ENCODE measurements around the gene NUDT7.

The NUDT7 gene

DNA sequence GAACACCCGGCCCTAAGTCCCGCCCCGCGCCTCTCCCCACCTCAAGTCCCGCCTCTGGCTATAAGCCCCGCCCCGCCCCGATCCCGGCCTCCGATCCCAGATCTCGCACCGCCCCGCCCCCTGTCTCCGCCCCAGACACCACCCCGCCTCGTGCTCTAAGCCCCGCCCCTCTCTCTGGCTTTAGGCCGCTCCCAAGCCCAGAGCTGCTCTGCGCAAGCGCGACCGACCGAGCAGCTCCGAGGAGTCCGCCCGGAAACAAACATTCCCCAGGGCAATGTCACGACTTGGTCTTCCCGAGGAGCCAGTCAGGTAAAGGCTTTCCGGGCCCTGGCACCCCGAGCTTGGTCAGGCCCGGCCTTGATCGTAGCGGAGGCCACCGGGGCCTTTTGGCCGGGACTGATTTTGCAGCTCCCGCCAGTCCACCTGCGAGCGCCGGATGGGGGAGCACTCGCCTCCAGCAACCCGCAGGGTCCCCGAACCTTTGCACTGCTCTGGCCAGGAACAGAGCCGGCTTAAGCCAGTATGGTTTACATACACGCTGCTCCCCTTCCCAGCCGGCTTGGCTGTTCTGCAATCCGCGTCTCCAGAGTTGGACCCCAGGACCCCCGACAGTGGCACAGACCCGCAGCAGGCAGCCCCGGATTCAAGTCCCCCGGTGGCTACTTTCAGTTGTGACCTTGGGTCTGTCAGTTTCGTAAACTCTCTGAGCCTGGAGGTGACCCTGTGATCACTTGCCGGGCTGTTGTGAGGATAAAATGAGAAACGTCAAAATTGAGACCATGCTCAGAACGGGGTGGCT, at the start of gene NUDT7:
Gene NUDT7 (plus strand): TSS at position 206 of the 799 bp plus-strand sequence. CDS start 69 bp downstream, at position 275.
- peak; percentile 97 for DNase-seq (ENCODE audit: low read depth)
- TF ChIP-seq, protein P1, sequence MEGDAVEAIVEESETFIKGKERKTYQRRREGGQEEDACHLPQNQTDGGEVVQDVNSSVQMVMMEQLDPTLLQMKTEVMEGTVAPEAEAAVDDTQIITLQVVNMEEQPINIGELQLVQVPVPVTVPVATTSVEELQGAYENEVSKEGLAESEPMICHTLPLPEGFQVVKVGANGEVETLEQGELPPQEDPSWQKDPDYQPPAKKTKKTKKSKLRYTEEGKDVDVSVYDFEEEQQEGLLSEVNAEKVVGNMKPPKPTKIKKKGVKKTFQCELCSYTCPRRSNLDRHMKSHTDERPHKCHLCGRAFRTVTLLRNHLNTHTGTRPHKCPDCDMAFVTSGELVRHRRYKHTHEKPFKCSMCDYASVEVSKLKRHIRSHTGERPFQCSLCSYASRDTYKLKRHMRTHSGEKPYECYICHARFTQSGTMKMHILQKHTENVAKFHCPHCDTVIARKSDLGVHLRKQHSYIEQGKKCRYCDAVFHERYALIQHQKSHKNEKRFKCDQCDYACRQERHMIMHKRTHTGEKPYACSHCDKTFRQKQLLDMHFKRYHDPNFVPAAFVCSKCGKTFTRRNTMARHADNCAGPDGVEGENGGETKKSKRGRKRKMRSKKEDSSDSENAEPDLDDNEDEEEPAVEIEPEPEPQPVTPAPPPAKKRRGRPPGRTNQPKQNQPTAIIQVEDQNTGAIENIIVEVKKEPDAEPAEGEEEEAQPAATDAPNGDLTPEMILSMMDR (IDR thresholded peaks at IDR 0.05; ENCODE audit: insufficient read depth, low read depth, low read length, missing control alignments) = peak; percentile 24
- peak within 1 kb of the TSS; percentile 69 for H3K4me3 ChIP-seq (ENCODE audit: low read depth, low read length)

DNA sequence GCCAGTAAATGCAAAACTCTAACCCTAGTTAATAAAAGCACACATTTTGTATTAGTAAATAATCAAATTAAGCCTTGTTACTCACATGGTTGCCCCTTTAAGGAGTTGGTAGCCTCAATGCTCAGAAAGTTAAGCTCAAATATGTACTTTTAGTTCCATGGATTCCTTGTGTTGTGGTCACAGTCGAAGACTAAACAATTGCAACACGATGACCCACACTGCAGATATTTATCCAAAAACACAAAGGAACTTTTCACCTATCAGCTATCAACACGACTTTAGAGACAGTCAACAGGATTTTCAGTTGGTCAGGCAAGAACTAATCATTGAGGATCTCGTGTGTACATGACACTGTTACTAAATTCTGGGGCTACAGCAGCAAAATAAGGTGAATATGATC, 47.4 kb upstream of the NUDT7 start:
- no peak overlapping the region for H3K4me3 ChIP-seq (ENCODE audit: low read depth, low read length)
- TF ChIP-seq, protein P1 (IDR thresholded peaks at IDR 0.05; ENCODE audit: insufficient read depth, low read depth, low read length, missing control alignments) = no peak
- DNase-seq (ENCODE audit: low read depth) = no peak

DNA sequence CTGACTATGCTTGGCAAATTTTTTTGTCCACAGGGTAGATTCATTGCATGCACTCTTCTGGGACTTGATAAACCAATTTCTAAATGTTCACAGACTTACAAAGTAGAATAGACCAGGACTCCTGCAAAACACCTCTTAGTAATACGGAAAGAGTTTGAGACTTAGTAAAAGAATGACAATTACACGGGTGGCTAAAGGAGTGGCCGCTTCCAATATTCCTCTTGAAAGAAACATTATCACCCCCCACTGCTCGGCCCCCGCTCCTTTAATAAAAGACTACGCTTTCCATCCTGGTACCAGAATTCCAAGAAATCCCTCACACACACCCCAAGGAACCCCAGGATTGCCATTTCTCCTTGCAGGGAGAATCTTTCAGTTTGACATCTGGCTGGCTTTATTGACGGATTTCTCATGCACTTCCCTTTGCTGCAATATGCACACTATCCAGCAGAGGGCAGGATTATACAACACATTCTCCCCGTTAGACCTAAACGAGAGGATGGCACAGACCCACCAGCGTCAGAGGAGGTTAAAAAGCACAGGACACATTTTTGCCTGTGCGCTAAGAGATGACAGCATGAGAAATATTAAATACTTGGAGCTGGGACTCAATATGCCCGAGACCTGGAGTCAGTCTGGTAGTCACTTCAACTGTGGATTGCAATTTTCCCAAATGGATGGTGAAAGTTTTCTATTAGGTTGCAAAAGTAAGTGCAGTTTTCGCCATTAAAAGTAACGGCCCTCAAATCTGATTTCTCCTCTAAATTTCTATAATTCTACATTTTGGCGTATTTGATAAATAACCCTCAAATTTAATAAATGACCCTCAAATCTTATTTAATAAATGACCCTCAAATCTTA, 46.6 kb upstream of the NUDT7 start:
- peak; percentile 78 for DNase-seq (ENCODE audit: low read depth)
- TF ChIP-seq, protein P1 (IDR thresholded peaks at IDR 0.05; ENCODE audit: insufficient read depth, low read depth, low read length, missing control alignments) = peak; percentile 87
- H3K4me3 ChIP-seq (ENCODE audit: low read depth, low read length) = no peak overlapping the region

DNA sequence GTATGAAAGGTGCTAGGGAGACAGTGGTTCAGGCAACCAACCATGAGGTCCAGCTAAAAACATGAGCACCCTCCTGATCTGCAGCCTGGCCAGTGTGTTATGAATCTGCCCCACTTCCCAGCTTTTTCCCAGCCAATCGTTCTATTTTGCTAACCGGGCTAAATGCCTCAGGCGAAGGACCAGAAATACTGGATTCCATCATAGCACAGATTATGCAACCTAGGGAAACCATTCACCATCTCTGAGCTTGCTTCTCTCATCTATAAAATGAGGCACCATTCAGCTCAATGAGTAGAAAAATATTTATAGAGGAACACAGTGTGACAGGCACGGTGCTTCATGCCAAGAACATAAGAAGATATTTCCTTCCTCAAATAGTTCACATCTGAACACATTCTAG, 45.2 kb upstream of the NUDT7 start:
- TF ChIP-seq, protein P1 (IDR thresholded peaks at IDR 0.05; ENCODE audit: insufficient read depth, low read depth, low read length, missing control alignments) = no peak
- DNase-seq (ENCODE audit: low read depth) = no peak
- H3K4me3 ChIP-seq (ENCODE audit: low read depth, low read length) = no peak overlapping the region

DNA sequence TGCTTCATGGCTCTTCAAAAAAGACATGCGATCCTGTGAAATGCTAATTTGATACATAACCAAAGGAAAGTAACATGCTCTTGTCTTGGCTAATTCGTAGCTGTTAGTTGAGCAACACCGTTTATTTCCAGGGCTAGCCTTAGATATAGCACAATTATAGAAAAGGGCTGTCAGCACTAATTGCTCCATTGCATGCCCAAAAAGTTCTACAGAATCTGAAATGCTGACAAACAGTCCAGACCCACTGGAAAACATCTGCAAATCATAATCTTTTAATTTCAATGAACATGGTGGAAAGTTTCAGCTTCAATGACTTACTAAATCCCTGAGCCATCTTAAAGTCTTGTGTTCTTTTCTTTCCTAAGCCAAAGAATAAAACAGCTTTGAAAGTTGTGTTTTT, 42.9 kb upstream of the NUDT7 start:
- H3K4me3 ChIP-seq (ENCODE audit: low read depth, low read length) = no peak overlapping the region
- TF ChIP-seq, protein P1 (IDR thresholded peaks at IDR 0.05; ENCODE audit: insufficient read depth, low read depth, low read length, missing control alignments) = no peak
- DNase-seq (ENCODE audit: low read depth) = no peak

DNA sequence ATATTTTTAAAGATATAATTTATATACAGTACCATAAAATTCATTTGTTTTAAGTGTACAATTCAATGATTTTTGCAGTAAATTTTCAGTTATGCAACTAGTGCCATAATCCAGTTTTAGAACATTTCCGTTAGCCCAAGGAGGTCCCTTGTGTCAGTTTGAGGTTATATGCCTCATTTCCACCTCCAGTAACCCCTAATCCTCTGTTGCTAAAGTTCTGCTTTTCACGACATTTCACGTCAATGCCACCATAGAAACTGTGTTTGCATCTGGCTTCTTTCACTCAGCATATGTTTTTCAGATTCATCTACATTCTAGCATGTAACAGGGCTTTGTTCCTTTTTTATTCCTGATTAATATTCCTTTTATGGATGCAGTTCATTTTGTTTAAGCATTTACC, 42.4 kb upstream of the NUDT7 start:
- no peak overlapping the region for H3K4me3 ChIP-seq (ENCODE audit: low read depth, low read length)
- DNase-seq (ENCODE audit: low read depth) = peak; percentile 46
- TF ChIP-seq, protein P1 (IDR thresholded peaks at IDR 0.05; ENCODE audit: insufficient read depth, low read depth, low read length, missing control alignments) = no peak
